Activated CD4-positive, CD25-positive, alpha-beta regulatory T cell (primary cell): ENCODE measurements around the gene TNIP2.
A peak's percentile ranks its signal among the peaks of the same experiment; 100 is the strongest.
"Not testable (repeated sequence)": the region's sequence is repeated elsewhere in the genome, so short reads cannot be mapped to it uniquely, and the experiment has no call there.

ENCODE experiments used
- DNase-seq, 4 experiments: peaks; one replicate each; lab custom pipeline; 2025; lab: John Stamatoyannopoulos, UW

TNIP2 gene

DNA sequence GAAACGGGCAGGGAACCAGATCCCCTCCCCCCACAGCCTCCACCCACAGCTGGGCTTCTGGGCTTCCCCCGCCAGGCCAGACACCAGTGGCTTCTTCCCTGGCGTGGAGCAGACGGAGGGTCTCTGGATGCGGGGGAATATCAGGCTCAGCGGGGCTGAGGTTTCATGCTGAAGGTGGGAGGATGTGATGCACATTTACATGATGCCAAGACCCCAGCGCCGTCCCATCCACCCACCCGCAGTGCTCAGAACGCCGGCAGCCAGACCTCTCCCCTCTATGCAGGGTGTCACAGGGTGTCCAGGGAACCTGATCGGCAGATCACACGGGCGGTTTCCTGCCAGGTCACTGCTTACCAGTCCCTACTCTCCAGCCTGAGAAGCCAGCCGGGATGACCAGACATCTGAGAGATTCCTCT lies 12.8 kb upstream of the TNIP2 start:
- DNase-seq, result no peak

- DNase-seq, result no peak
Observed at GRCh38 chr4:2768124-2768523, 12.0 kb upstream of the TNIP2 start.

- DNase-seq, result no peak
Observed at GRCh38 chr4:2767705-2768074, 11.6 kb upstream of the TNIP2 start.

DNA sequence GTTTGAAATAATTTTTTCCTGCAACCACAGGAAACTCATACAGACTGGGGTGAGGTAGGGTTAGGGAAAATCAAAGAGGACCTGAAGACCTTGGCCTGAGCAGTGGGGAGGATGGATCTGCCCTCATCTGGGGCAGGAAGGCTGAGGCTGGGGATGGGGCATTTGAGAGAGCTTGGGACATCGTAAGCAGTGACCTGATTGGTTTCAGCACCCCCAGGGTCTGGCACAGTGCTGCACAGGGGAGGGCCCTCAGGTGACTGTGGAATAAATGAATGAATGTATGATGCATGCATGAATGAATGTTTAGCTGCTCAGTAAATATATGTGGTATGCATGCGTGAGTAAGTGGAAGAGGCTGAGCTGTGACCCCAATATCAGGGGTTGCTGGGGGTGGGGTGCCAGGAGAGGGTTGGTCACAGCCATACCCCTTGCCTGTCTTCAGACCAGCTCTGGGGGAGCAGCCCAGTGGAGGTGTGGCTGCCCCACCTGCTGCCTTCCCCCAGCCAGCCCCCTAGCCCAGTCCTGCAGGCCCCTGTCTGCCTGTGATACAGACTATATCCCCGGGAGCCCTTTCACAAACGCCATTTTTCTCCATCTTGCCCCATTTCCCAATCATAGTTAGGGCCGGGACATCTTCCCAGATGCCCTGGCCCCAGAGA lies 11.0 kb upstream of the TNIP2 start:
- DNase-seq, result no peak

- no peak for DNase-seq
Observed at GRCh38 chr4:2765832-2766526, 9.8 kb upstream of the TNIP2 start.

DNA sequence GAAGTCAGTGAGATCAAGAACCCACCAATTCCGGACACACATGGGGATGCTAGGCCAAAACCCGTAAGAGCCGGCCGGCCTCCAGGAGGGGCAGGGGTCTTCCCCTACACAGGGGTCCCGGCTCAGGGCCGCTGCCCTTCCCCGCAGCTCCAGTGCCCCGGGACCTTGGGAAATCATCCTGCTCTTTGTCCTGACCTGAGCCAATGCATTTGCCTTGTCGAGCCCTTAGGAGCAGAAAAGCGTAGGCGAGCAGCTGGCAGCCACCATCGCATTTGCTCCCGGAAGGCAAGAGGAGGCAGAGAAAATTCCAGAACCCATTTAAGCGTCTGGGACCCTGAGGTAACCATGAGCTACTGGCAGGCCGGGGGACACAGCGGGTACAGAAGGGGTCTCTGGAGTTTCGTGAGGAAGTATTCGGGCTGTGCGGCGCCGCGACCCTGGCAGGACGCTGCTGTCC lies 7.4 kb upstream of the TNIP2 start:
- no peak for DNase-seq

DNA sequence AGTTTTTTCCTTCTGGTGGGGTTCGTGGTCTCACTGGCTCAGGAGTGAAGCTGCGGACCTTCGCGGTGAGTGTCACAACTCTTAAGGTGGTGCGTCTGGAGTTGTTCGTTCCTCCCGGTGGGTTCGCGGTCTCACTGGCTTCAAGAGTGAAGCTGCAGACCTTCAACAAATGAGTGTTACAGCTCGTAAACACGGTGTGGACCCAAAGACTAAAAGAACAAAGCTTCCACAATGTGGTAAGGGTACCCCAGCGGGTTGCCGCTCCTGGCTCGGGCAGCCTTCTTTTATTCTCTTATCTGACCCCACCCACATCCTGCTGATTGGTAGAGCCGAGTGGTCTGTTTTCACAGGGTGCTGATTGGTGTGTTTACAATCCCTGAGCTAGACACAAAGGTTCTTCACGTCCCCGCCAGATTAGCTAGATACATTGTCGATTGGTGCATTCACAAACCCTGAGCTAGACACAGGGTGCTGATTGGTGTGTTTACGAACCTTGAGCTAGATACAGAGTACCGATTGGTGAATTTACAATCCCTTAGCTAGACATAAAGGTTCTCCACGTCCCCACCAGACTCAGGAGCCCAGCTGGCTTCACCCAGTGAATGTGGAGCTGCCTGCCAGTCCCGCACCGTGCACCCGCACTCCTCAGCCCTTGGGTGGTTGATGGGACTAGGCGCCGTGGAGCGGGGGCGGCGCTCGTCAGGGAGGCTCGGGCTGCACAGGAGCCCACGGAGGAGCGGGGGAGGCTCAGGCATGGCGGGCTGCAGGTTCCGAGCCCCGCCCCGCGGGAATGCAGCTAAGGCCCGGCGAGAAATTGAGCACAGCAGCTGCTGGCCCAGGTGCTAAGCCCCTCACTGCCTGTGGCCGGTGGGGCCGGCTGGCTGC lies 6.6 kb upstream of the TNIP2 start:
- DNase-seq, result not testable (repeated sequence)

DNA sequence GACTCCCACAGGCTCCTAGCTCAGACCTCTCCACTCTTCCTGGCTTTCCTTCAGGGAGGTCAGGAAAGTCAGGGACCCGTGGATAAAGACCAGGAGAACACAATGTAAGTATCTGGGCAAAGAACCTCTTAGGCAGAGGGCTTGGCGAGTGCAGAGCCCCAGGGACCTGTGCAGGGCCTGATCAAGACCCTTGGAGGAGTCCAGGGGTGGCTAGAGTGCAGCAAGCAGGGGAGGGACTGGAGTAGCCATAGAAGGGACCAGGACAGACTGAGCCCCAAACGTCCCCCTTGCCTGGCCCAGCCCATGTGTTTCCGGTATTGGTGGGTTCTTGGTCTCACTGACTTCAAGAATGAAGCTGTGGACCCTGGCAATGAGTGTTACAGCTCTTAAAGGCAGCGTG lies 5.9 kb upstream of the TNIP2 start:
- DNase-seq, result no peak

DNA sequence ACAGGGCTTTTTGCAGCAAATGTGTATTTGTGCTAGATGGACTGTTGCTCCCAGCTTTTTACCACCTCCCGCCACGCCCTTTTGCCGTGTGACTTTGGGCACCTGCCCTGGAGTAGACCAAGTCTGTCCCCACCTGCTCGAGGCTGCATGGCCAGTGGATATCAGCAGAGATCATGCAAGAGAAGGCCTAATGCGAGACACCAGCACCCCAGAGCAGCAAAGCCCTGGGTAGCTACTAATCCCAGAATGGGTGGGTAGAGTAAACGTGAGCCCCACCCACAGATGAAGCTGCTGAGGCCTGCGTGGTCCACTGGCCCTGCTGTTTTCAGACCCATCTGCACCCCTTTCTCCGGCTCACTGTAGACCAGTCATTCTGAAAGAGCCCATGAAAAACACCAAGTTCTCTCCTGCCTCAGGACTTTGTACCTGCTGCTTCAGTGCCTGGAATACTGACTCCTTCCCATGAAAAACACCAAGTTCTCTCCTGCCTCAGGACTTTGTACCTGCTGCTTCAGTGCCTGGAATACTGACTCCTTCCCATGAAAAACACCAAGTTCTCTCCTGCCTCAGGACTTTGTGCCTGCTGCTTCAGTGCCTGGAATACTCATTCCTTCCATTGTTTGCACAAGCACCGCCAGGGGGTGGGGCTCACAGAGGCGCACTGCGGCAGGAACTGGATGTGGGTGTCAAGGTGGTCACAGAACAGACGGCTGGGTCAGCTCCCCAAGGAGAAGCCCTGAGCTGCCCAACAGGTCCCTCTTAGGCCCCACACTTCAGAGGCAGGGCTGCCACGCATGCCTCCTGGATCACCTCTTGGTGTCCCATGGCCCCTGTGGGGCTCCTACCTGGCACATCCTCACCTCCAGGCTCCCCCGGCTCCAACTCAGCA lies 5.1 kb upstream of the TNIP2 start:
- DNase-seq, result no peak

DNA sequence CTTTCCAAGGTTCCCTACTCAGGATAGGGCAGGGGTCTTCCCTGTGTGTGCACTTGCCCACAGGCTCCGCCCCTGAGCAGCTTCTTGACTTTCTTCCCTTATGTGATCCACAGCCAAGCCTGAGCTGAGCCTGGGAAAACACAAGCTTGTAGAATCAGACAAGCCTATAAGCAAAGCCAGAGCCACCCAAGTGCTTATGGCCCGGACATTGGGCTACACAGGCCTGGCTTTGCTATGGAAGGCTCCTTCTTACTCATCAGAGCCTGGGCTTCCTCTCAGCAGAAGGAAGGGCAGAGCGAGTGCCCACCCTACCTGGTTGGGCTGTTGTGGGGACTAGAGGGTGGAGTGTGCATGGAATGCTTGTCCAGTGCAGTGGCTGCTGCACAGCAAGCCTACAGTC lies 1.3 kb upstream of the TNIP2 start:
- DNase-seq, result no peak

DNA sequence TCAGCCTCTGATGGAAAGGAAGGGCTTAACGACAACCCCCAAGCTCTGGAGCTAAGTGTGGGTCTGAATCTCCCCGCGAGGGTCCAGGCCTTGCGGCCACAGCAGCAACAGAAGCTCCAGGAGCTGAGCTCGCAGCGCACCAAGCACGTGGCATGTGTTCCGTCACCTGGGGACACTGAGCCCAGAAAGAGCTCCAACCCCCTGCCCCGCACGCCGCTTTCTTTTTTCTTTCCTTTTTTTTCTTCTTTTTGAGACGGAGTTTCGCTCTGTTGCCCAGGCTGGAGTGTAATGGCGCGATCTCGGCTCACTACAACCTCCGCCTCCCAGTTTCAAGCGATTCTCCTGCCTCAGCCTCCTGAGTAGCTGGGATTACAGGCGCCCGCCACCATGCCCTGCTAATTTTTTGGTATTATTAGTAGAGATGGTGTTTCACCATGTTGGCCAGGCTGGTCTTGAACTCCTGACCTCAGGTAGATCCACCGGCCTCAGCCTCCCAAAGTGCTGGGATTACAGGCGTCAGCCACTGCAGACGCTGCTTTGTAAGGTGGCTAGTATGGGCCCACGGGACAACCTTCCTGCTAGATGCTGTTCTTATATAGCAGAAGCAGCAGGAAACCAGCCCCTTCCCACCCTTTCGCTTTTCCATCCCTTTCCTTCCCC lies 685 bp upstream of the TNIP2 start:
- DNase-seq, result no peak

GRCh38 chr4:2754848-2755819 lies 1.0 kb downstream of the TNIP2 start:
- DNase-seq, result no peak

GRCh38 chr4:2753436-2753835 lies 2.7 kb downstream of the TNIP2 start:
- DNase-seq, result no peak

DNA sequence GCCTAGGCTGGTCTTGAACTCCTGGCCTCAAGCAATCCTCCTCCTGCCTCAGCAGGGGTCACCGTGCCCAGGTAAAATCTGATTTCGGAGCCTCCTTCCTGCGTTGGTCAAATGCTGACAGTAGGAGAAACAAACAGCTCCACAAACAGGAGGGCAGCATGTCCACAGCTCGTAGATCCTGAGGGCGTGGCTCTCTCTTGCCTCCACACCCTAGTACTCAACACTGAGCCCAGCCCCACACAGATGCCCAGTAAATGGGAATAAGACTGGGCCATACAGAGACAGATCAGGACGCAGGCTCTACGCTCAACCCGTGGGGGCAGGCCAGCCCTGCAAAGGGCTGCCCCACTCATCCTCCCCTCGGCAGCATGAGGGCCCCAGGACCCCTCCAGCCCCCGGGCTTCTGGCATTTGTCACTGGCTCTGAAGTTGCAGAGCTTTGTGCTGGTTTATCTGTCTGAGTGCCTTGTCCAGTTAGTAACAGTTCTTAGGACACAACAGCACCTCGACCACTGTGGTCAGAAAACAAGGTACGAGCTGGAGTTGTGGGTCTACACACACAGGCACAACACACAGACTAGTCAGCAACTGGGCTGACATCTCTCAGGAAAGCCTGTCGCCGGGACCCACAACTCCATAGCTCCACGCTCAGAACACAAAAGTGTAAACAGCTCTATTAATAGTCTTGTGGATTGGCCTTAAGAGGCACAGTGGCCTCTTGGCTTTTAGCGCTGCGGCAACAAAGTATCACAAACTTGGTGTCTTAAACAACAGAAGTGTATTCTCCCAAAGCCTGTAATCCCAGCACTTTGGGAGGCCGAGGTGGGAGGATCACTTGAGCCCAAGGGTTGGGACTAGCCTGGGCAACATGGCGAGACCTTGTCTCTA lies 5.2 kb downstream of the TNIP2 start:
- DNase-seq, result no peak

DNA sequence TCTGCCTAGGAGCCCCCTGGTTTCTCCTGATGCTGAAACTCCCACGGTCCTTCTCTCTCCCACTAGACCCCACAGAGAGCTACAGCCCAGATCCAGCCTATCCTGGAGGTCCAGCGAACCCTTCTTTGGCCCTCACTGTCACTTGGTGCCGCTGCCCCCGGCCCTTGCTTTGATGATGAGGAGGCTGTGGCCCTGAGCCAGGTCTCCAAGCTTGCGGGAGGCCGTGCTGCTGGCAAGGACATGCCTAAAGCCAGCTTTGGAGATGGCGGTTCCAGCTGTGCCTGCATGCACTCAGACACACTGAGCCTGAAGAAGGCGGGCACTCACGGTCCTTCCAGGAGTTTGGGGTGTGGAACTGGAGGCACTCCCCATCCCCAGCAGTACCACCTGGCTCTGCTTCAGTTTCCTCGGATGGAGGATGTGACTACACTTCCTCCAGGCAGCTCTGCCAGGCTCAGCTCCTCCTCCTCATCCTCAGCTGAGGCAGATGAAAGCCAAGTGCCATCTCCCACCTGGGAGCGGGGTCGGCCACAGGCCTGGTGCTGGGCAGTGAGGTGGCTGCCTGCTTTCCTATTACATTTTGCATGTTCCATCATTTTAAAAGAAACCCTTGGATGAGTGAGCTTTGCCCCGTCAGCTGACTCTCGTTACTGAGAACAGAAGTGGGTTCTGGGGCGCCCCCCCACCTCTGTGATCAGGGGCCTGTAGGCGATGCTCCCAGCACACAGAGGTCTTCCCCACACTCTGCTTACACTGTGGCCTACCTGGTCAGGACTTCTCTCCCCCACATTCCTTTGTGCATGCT lies 9.0 kb downstream of the TNIP2 start:
- DNase-seq, result no peak

DNA sequence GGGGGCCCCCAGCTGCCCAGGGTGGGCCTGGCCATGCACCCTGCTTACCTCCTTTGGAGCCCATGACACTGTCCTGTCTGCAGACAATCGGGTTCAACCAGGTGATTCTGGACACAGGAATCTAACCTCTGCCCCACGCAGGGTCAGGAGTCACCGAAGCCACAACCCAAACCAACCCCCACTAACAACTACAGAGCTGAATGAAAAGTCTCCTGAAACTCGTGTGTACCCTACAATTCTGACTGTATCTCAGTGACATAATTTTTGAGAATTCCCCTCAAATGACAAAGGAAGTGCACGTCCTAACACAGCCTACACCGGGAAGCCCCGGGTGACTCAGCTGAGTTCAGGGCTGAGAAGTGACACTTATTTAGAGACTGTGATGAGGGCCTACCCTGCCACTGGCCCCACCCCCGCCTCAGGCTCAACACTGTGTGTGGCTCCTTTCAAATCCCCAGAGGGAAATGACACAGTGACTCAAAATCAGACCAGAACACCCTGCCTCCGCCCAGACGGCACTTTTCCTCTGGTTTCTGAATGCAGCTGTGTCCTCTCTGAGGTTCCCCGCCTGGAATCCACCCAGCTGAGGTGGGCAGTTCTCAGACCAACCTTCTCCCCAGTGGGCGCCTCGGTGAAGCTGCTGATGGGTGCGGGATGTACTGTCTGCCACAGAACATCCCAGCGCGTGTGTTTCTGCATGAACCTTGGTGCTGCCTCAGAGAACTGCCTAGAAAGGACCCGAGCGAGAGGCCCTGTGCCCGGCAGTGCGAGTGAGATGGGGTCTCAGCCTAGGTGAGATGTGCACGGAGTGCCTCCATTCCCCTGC lies 9.9 kb downstream of the TNIP2 start:
- peak; percentile 64 to 80 (median 68) for DNase-seq

GRCh38 chr4:2745516-2745915 lies 10.6 kb downstream of the TNIP2 start:
- DNase-seq, result no peak
